Activated T-helper 1 cell treated with Interleukin-2 at 50 U/mL for 16 hours (primary cell): ENCODE results near the gene DET1.
"Not testable (repeated sequence)": the region's sequence is repeated elsewhere in the genome, so short reads cannot be mapped to it uniquely, and the experiment has no call there.

Experiments used
- DNase-seq: peaks from one replicate; pipeline ENCODE4 v3.0.0-alpha.2; 2020; ENCODE audit warnings: low read depth

DET1 gene

GRCh38 chr15:88540350-88540749, 6.1 kb downstream of the DET1 start:
- not testable (repeated sequence) for DNase-seq

GRCh38 chr15:88539441-88539840, 7.0 kb downstream of the DET1 start:
- DNase-seq, result no peak

GRCh38 chr15:88538972-88539371, 7.5 kb downstream of the DET1 start:
- no peak for DNase-seq

GRCh38 chr15:88537591-88538317, 8.7 kb downstream of the DET1 start:
- no peak for DNase-seq

GRCh38 chr15:88535607-88536313, 10.7 kb downstream of the DET1 start:
- no peak for DNase-seq

- DNase-seq, result no peak
These were observed 11.4 kb downstream of the DET1 start for GRCh38 chr15:88535100-88535499.

GRCh38 chr15:88533376-88533775, 13.1 kb downstream of the DET1 start:
- no peak for DNase-seq

- no peak for DNase-seq
These were observed 17.4 kb downstream of the DET1 start for GRCh38 chr15:88529021-88529630.

GRCh38 chr15:88526247-88526879, 20.1 kb downstream of the DET1 start:
- no peak for DNase-seq

GRCh38 chr15:88525418-88525817, 21.1 kb downstream of the DET1 start:
- DNase-seq, result no peak

- DNase-seq, result not testable (repeated sequence)
These were observed 22.4 kb downstream of the DET1 start for GRCh38 chr15:88524094-88524493.

GRCh38 chr15:88518903-88519302, 27.6 kb downstream of the DET1 start:
- no peak for DNase-seq

GRCh38 chr15:88513195-88513594, 33.3 kb downstream of the DET1 start:
- DNase-seq, result no peak

- no peak for DNase-seq
These were observed 33.9 kb downstream of the DET1 start for GRCh38 chr15:88512601-88513000.

GRCh38 chr15:88512078-88512477, 34.4 kb downstream of the DET1 start:
- no peak for DNase-seq

- DNase-seq, result no peak
These were observed 35.3 kb downstream of the DET1 start for GRCh38 chr15:88511161-88511560.

- no peak for DNase-seq
These were observed 36.5 kb downstream of the DET1 start for GRCh38 chr15:88509964-88510363.

GRCh38 chr15:88509321-88509720, 37.2 kb downstream of the DET1 start:
- DNase-seq, result no peak

GRCh38 chr15:88506628-88507027, 39.9 kb downstream of the DET1 start:
- DNase-seq, result no peak

GRCh38 chr15:88505721-88506120, 40.8 kb downstream of the DET1 start:
- DNase-seq, result no peak

- no peak for DNase-seq
These were observed 42.0 kb downstream of the DET1 start for GRCh38 chr15:88504445-88504844.

GRCh38 chr15:88498996-88499395, 47.5 kb downstream of the DET1 start:
- no peak for DNase-seq
